ENCODE measurements around the gene CCDC187.
A peak's percentile ranks its signal among the peaks of the same experiment; 100 is the strongest.
"Not testable (repeated sequence)": the region's sequence is repeated elsewhere in the genome, so short reads cannot be mapped to it uniquely, and the experiment has no call there.

The CCDC187 gene

GRCh38 chr9:136326761-136327303, 22.9 kb upstream of the CCDC187 start:
- no peak for DNase-seq (ENCODE audit: low spot score)

- DNase-seq (ENCODE audit: low spot score) = no peak
Measured at GRCh38 chr9:136326061-136326760, 22.3 kb upstream of the CCDC187 start.

GRCh38 chr9:136325358-136325757, 21.5 kb upstream of the CCDC187 start:
- DNase-seq (ENCODE audit: low spot score) = no peak

GRCh38 chr9:136324501-136325300, 20.8 kb upstream of the CCDC187 start:
- DNase-seq (ENCODE audit: low spot score) = no peak

- no peak for DNase-seq (ENCODE audit: low spot score)
Measured at GRCh38 chr9:136323371-136323789, 19.5 kb upstream of the CCDC187 start.

GRCh38 chr9:136322756-136323330, 18.9 kb upstream of the CCDC187 start:
- no peak for DNase-seq (ENCODE audit: low spot score)

GRCh38 chr9:136321561-136321960, 17.7 kb upstream of the CCDC187 start:
- no peak for DNase-seq (ENCODE audit: low spot score)

GRCh38 chr9:136320972-136321371, 17.1 kb upstream of the CCDC187 start:
- not testable (repeated sequence) for DNase-seq (ENCODE audit: low spot score)

- not testable (repeated sequence) for DNase-seq (ENCODE audit: low spot score)
Measured at GRCh38 chr9:136319955-136320354, 16.1 kb upstream of the CCDC187 start.

GRCh38 chr9:136319244-136319643, 15.3 kb upstream of the CCDC187 start:
- not testable (repeated sequence) for DNase-seq (ENCODE audit: low spot score)

- DNase-seq (ENCODE audit: low spot score) = no peak
Measured at GRCh38 chr9:136318776-136319241, 14.9 kb upstream of the CCDC187 start.

GRCh38 chr9:136318111-136318775, 14.3 kb upstream of the CCDC187 start:
- DNase-seq (ENCODE audit: low spot score) = no peak

- no peak for DNase-seq (ENCODE audit: low spot score)
Measured at GRCh38 chr9:136317695-136318094, 13.8 kb upstream of the CCDC187 start.

- no peak for DNase-seq (ENCODE audit: low spot score)
Measured at GRCh38 chr9:136316896-136317676, 13.2 kb upstream of the CCDC187 start.

- no peak for DNase-seq (ENCODE audit: low spot score)
Measured at GRCh38 chr9:136316271-136316751, 12.4 kb upstream of the CCDC187 start.

GRCh38 chr9:136314944-136315343, 11.1 kb upstream of the CCDC187 start:
- DNase-seq (ENCODE audit: low spot score) = no peak

- no peak for DNase-seq (ENCODE audit: low spot score)
Measured at GRCh38 chr9:136314056-136314416, 10.1 kb upstream of the CCDC187 start.

- DNase-seq (ENCODE audit: low spot score) = no peak
Measured at GRCh38 chr9:136313111-136314055, 9.5 kb upstream of the CCDC187 start.

- peak; percentile 48 for DNase-seq (ENCODE audit: low spot score)
Measured at GRCh38 chr9:136312436-136312835, 8.5 kb upstream of the CCDC187 start.

GRCh38 chr9:136312009-136312375, 8.1 kb upstream of the CCDC187 start:
- DNase-seq (ENCODE audit: low spot score) = no peak
